ENCODE measurements around the gene A1BG.
"Not testable (repeated sequence)": the region's sequence is repeated elsewhere in the genome, so short reads cannot be mapped to it uniquely, and the experiment has no call there.

Gene A1BG

GRCh38 chr19:58334691-58335249 is 18.5 kb downstream of the A1BG start:
- no peak for DNase-seq

- no peak for DNase-seq
These were observed 20.6 kb downstream of the A1BG start for GRCh38 chr19:58332697-58333096.

- peak; percentile 79 for DNase-seq
These were observed 22.8 kb downstream of the A1BG start for GRCh38 chr19:58330458-58330857.

GRCh38 chr19:58328999-58329398 is 24.3 kb downstream of the A1BG start:
- no peak for DNase-seq

GRCh38 chr19:58326914-58327726 is 26.2 kb downstream of the A1BG start, which contains the start of gene ZSCAN22:
ZSCAN22 (plus strand) TSS chr19:58326994; CDS start chr19:58334803, 7,809 bp downstream.
- peak; percentile 97 for DNase-seq

- DNase-seq, result no peak
These were observed 26.8 kb downstream of the A1BG start for GRCh38 chr19:58326501-58326913.

GRCh38 chr19:58325311-58326022 is 27.8 kb downstream of the A1BG start:
- no peak for DNase-seq

GRCh38 chr19:58319241-58319640 is 34.1 kb downstream of the A1BG start:
- DNase-seq, result no peak

- no peak for DNase-seq
These were observed 35.0 kb downstream of the A1BG start for GRCh38 chr19:58318297-58318696.

- DNase-seq, result peak; percentile 25
These were observed 35.7 kb downstream of the A1BG start for GRCh38 chr19:58317476-58318072.

GRCh38 chr19:58315580-58315979 is 37.7 kb downstream of the A1BG start:
- DNase-seq, result no peak

- DNase-seq, result no peak
These were observed 41.9 kb downstream of the A1BG start for GRCh38 chr19:58311345-58311865.

- DNase-seq, result not testable (repeated sequence)
These were observed 42.6 kb downstream of the A1BG start for GRCh38 chr19:58310685-58311084.

- DNase-seq, result no peak
These were observed 45.6 kb downstream of the A1BG start for GRCh38 chr19:58307736-58308135.

GRCh38 chr19:58305932-58306323 is 47.4 kb downstream of the A1BG start:
- no peak for DNase-seq

GRCh38 chr19:58305065-58305931 is 48.0 kb downstream of the A1BG start, which contains the start of gene ERVK3-1:
ERVK3-1 (plus strand) TSS chr19:58305377; CDS start chr19:58312169, 6,792 bp downstream.
- DNase-seq, result peak; percentile 100

- no peak for DNase-seq
These were observed 48.6 kb downstream of the A1BG start for GRCh38 chr19:58304748-58305064.

GRCh38 chr19:58304255-58304654 is 49.0 kb downstream of the A1BG start:
- no peak for DNase-seq

GRCh38 chr19:58300620-58301019 is 52.7 kb downstream of the A1BG start:
- DNase-seq, result no peak

GRCh38 chr19:58296104-58296503 is 57.2 kb downstream of the A1BG start:
- DNase-seq, result no peak

Data from NCI-H226 (cell line).